ENCODE results near the gene NAPB.

The NAPB gene

DNA sequence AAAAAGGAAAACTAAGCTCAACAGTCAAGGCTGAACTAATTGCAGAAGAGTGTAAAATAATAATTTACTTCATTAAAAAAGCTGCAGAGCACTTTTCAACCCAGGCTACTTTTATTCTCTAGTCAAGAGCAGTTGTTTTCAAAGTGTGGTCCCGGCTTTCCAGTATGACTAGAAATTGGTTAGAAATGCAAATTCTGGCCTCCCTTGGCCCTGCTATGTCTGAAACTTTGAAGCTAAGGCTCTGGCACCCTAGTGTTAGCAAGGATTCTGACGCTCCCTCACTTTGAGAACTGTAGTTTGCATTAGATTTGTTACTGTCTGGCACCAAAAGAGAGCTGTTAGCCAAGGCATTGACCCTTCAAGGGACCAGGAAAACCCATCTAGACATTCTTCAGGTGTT, 80.2 kb downstream of the NAPB start:
- DNase-seq = no peak

DNA sequence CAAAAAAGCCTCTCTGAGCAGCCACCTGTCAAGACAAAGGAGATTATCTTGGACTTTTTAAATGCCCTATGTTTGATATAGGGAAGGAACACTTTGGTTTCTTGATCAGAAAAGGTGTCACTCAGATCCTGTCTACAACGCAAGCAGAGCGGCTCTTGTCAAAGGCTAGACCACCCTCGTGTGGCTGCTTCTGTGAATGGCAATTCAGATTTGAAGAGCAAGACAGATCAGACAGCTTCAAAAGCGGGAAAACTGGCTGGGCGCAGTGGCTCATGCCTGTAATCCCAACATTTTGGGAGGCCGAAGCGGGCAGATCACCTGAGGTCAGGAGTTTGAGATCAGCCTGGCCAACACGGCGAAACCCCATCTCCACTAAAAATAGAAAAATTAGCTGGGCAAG, 80.8 kb downstream of the NAPB start:
- DNase-seq = no peak

DNA sequence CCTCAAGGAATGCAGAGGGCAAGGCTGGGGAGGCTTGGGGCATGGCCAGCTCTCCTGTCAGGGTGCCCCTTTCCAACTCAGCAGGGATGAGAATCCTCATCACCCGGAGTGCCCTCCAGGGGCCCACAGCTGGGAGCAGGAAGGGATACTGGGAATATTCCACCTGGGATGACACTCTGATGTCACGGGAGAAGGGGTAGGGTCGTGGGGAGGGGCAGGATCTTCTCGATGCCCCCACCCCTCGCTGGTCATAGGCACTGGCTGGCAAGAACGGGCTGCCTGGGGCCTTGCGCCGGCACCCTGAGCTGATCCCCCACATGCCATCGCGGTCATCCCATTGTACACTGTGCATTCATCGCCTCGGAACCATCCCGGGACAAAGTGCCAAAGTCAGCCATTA, 81.3 kb downstream of the NAPB start:
- DNase-seq = no peak

DNA sequence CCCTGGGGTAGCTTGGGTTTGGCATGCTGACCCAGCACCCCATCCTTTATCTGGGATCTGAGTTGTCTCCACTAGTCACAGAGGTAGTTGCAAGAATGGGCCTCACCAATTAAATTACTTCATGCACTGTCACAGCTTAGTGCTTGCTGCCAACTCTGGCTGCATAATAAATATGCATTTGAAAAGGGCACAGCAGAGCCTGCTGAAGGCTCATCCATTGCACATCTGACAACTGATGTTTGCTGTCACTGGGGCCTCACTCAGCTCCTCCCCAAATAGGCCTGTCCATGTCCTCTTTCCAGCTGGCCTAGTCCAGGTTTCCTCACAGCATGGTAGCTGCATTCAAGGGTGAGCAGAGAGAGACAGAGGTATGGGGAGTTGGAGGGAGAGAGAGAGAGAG, 84.0 kb downstream of the NAPB start:
- no peak for DNase-seq

DNA sequence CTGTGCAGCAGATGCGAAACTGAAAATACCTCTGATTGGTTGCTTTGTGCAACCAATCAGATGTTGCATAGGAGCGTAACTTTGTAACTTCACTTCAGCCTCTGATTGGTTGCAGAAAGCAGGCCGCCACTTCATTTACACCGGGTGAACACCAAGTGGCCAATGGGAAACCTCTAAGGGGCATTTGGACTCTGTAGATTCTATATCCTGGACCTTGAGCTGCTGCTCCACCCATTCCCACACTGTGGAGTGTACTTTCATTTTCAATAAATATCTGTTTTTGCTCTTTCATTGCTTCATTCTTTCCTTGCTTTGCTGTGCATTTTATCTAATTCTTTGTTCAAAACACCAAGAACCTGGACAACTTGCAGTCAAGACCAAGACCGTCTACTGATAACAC, 84.8 kb downstream of the NAPB start:
- DNase-seq = no peak

DNA sequence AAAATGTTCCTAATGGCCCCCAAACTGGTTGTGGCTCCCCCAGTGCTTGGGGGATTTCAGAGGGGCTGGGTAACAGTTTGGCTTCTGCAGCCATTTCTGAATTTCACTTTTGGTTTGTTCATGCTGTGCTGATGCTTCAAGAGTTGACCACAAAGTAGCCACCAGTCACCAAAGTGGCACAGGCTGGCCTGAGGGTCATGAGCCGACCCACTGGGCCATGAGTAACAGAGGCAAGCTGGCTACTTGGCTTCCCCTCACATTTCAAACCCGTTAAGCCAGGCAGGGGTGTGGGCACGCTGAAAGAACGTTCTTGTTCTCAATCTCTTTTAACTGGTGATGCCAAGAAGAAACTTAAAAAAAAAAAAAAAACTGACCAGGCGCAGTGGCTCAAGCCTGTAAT, 85.8 kb downstream of the NAPB start:
- no peak for DNase-seq

DNA sequence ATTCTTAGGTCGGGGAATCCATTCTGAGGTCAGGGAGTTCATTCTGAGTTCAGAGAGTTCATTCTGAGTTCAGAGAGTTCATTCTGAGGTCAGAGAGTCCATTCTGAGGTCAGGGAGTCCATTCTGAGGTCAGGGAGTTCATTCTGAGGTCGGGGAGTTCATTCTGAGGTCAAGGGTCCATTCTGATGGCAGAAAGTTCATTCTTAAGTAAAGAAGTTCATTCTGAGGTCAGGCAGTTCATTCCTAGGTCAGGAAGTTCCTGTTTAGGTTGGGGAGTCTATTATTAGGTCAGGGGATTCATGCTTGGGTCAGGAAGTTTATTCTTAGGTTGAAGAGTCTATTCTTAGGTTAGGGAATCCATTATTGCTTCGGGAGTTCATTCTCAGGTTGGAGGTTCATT, 87.2 kb downstream of the NAPB start:
- DNase-seq = no peak

DNA sequence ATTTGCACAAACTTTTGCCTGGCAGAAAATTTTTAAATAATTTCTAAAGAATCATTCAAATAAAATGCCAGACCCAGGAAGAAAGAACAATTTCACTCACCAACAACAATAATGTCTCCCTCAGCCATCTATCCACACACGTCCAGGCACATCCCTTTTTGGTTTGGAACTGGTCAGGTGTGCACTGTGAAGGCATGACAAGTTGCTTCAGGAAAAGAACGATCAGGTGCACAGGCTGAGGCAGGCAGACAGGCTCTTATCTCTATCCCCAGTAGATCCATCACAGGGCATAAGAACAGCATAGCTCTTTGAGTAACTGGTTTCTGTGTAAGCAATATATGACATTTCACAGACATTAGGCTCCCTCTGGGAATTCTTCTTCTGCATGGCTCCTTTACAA, 88.8 kb downstream of the NAPB start:
- DNase-seq = no peak

DNA sequence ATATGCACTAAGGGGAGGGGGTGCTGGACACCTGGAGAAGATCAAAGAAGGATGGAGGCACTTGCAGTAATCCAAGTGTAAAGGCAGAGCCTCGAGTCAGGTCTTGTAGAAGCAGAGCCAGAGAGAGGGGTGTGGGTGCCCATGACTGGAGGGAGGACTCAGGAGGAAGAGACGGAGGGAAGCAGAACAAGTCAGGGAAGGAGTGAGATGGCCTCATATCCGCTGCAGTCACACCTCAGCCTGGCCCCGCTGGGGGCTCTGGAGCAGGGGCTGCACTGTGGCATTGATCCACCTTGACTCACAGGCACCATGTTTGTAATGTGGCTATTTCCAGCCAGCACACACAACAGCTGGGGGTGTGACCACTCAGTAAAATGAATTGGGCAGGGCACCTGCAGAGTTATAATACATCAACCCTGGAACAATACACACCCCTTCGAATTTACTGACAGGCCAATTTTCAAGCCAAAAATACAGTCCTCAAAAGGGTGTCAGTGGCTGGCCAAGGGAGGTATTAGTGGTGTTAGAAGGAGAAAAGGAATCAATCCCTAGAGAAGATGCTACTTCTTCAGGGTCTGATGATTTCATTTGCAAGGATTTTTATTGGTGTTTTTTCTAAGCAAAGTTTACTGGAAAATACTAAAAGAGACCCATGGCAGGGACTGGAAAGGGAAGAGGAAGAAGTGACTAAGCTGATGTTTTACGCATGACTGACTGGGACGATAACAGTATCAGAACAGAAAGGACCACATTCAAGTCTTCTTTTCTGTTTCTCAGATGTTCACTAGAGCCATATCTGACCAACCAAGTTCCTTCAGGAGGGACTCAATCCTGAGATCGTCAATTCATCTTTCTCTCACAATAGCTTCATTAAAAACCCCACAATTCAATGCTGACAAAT, 89.6 kb downstream of the NAPB start:
- DNase-seq = no peak

DNA sequence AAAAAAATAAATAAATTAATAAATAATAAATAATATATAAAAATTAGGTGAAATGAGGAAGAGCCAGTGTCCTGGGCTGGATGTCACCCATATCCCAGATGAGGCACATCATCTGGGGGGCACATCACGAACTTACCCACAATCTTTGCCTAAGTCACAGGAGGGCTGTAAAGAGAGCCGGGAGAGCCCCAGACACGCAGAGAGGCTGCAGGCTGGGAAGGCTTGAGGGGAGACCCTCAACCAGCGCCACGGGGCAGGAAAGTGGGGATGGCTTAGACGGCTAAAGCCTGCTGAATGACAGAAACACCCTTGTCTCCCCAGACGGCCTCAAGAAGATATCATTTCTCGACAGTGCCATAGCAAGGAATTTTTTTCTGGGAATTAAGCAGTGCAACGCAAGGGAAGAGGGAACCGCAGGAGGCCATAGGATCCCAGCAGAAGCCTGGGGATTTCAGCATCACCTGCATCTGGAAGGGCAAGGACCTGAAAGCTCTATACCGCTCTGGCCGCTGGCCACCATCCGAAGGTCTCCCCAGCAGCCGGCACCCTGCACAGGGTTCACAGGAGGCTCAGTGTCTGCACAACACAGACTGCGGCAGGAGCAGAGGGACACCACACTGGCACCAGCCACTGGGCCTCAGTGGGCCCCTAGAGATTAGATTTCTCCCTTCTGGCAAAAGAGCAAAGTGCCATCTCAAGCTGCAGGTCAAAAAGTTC, 93.5 kb downstream of the NAPB start:
- no peak for DNase-seq

DNA sequence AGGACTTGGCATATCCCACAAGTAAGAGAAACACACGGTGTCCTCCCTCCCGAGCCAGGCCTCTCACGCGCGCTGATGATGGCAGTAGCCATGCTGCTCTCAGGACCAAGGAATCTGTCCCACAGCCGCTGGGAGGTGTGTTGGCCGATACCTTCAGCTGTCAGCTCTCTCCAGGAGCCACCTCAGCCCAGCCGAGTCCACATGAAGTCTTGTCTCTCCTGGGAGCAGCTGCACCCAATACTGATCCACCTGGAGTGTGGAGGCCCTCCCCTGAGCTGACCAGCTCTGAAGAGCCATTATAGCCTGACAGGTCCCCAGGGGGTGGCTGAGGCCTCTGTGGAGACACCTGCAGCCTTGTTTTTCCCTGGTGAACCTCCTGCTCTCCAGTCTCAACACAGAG, 94.5 kb downstream of the NAPB start:
- no peak for DNase-seq

DNA sequence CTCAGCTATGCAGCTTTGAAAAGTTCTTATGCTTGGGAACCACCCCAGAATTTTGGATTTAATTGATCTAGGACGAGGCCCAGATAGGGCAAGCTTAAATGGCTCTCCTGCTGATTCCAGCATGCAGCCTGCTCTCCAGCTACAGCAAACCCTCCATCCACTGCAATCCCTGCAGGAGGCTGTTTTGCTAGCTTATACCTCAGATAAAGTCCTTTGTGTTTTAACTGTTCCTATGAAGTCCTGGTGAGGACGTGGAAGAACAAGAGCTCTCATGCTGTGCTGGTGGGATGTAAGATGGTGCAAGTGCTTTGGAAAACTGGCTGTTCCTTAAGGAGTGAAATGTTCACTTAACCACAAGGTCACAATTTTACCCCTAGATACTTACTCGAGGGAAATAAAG, 96.2 kb downstream of the NAPB start:
- DNase-seq = no peak
